Stomach smooth muscle (tissue), 2 donors: ENCODE results near the gene GOLGA5.
A peak's percentile ranks its signal among the peaks of the same experiment; 100 is the strongest.
"Not testable (repeated sequence)": the region's sequence is repeated elsewhere in the genome, so short reads cannot be mapped to it uniquely, and the experiment has no call there.

Experiments
- H3K27ac ChIP-seq: one replicate; pipeline ENCODE4 v1.7.0; 2013; ENCODE audit warnings: mild to moderate bottlenecking, low read length, inconsistent platforms
- H3K27me3 ChIP-seq, 2 donors: one replicate each; pipeline ENCODE4 v1.7.0; 2013; ENCODE audit warnings: low read length in 2 of 2; ENCODE audit not compliant: insufficient read depth in 2 of 2, control insufficient read depth in 1 of 2
- H3K36me3 ChIP-seq, 2 donors: one replicate each; pipeline ENCODE4 v1.7.0; 2013; ENCODE audit warnings: low read length in 2 of 2; ENCODE audit not compliant: control insufficient read depth in 2 of 2, insufficient read depth in 2 of 2
- H3K4me1 ChIP-seq: one replicate; pipeline ENCODE4 v1.7.0; 2013; ENCODE audit warnings: low read length; ENCODE audit not compliant: control insufficient read depth, insufficient read depth
- H3K4me3 ChIP-seq, 2 donors: one replicate each; pipeline ENCODE4 v1.7.0; 2013; ENCODE audit warnings: low read length in 2 of 2
- H3K9ac ChIP-seq, 2 donors: one replicate each; pipeline ENCODE4 v1.7.0; 2013; ENCODE audit warnings: low read length in 2 of 2, mild to moderate bottlenecking in 1 of 2
- H3K9me3 ChIP-seq, 2 donors: one replicate each; pipeline ENCODE4 v1.7.0; 2013; ENCODE audit warnings: low read length in 2 of 2; ENCODE audit not compliant: control insufficient read depth in 2 of 2
- donor health status: healthy.
- donor health status: Pancreatic carcinoma.

GOLGA5 gene

GRCh38 chr14:92778868-92779565, 15.1 kb upstream of the GOLGA5 start:
- not testable (repeated sequence) for H3K4me3 ChIP-seq, H3K27ac ChIP-seq, H3K9ac ChIP-seq, H3K9me3 ChIP-seq, H3K4me1 ChIP-seq, H3K27me3 ChIP-seq, H3K36me3 ChIP-seq

GRCh38 chr14:92780444-92781232, 13.5 kb upstream of the GOLGA5 start:
- H3K27me3 ChIP-seq, result no peaks in the 10 kb centered on the region
- no peak overlapping the region for H3K9ac ChIP-seq
- H3K4me1 ChIP-seq, result no peaks in the 10 kb centered on the region
- H3K36me3 ChIP-seq, result no peaks in the 10 kb centered on the region
- no peak overlapping the region for H3K27ac ChIP-seq
- no peak overlapping the region for H3K4me3 ChIP-seq
- no peaks in the 10 kb centered on the region for H3K9me3 ChIP-seq

GRCh38 chr14:92781350-92781749, 12.8 kb upstream of the GOLGA5 start:
- no peak overlapping the region for H3K4me3 ChIP-seq
- no peak overlapping the region for H3K9ac ChIP-seq
- H3K27me3 ChIP-seq, result no peaks in the 10 kb centered on the region
- H3K27ac ChIP-seq, result no peak overlapping the region
- H3K36me3 ChIP-seq, result no peaks in the 10 kb centered on the region
- H3K4me1 ChIP-seq, result no peaks in the 10 kb centered on the region
- no peaks in the 10 kb centered on the region for H3K9me3 ChIP-seq

DNA sequence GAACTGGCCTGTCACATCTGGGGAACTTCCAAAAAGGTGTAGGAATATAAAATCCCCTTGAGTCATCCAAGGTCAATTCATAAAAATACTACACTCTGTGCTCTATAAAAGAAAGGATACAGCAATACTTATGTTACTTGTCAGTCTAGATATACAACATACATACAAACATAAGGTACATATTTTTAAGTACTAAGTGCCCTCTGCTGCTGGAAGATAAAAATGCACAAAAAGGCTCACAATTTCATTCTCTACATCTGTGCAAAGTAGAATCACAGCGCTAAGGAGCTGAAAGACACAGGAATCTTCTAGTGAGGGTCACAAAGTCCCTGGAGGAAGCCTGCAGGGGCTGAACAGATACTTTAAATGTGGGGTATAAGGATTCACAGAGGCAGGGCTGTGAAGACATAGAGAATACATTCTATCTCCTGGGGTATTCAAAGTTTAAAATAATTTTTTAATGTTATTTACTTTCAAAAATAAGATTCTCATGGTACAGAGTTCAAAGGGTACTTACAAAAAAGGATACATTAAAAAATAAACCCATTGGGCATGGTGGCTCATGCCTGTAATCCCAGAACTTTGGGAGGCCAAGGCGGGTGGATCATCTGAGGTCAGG, 10.2 kb upstream of the GOLGA5 start:
- H3K4me3 ChIP-seq, result no peak overlapping the region
- no peaks in the 10 kb centered on the region for H3K9me3 ChIP-seq
- H3K4me1 ChIP-seq, result no peaks in the 10 kb centered on the region
- no peak overlapping the region for H3K27ac ChIP-seq
- H3K27me3 ChIP-seq, result no peaks in the 10 kb centered on the region
- H3K36me3 ChIP-seq, result no peaks in the 10 kb centered on the region
- H3K9ac ChIP-seq, result no peak overlapping the region

- Histone ChIP-seq H3K27ac (no peak overlapping the region), H3K36me3 (no peaks in the 10 kb centered on the region), H3K9me3 (no peaks in the 10 kb centered on the region), H3K4me3 (no peak overlapping the region), H3K4me1 (no peaks in the 10 kb centered on the region), H3K9ac (no peak overlapping the region), H3K27me3 (no peaks in the 10 kb centered on the region)
Measured at GRCh38 chr14:92785667-92786426, 8.3 kb upstream of the GOLGA5 start.

- no peaks in the 10 kb centered on the region for H3K9me3 ChIP-seq
- H3K36me3 ChIP-seq, result no peaks in the 10 kb centered on the region
- H3K4me1 ChIP-seq, result no peaks in the 10 kb centered on the region
- no peak overlapping the region for H3K4me3 ChIP-seq
- H3K27me3 ChIP-seq, result no peaks in the 10 kb centered on the region
- no peak overlapping the region for H3K9ac ChIP-seq
- no peak overlapping the region for H3K27ac ChIP-seq
Measured at GRCh38 chr14:92786427-92786756, 7.7 kb upstream of the GOLGA5 start.

GRCh38 chr14:92787554-92787953, 6.6 kb upstream of the GOLGA5 start:
- Histone ChIP-seq H3K9ac (no peak overlapping the region), H3K4me1 (no peaks in the 10 kb centered on the region), H3K36me3 (no peaks in the 10 kb centered on the region), H3K27me3 (no peaks in the 10 kb centered on the region), H3K27ac (no peak overlapping the region), H3K9me3 (no peaks in the 10 kb centered on the region), H3K4me3 (no peak overlapping the region)

- no peaks in the 10 kb centered on the region for H3K36me3 ChIP-seq
- H3K27ac ChIP-seq, result no peak overlapping the region
- H3K27me3 ChIP-seq, result no peaks in the 10 kb centered on the region
- H3K4me3 ChIP-seq, result no peak overlapping the region
- no peak overlapping the region for H3K9ac ChIP-seq
- peaks cover under 1% of the 10 kb centered on the region for H3K4me1 ChIP-seq
- H3K9me3 ChIP-seq, result no peaks in the 10 kb centered on the region
Measured at GRCh38 chr14:92789457-92790089, 4.5 kb upstream of the GOLGA5 start.

DNA sequence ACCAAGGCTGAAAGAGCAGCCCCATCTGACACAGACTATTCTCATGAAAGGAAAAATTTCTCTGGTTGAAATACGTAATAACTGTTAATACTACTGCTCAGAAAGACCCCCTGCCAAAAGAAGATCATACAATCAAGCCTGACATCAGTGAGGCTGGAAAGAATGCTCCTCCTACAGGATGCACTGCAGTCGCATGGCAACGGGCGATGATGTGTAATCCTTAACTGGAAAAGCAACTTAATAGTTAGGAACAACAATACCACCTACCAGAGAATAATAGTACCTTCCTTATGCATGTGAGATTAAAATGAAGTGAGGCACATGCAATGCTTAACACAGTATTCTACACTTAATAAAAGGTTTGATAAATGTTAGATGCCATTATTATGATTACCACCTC, 1.2 kb upstream of the GOLGA5 start:
- peaks cover 10% of the 10 kb centered on the region for H3K4me1 ChIP-seq
- H3K9ac ChIP-seq, result no peak overlapping the region
- no peak overlapping the region for H3K4me3 ChIP-seq
- peaks cover 3 to 5% of the 10 kb centered on the region in 2 donors for H3K36me3 ChIP-seq
- H3K9me3 ChIP-seq, result no peaks in the 10 kb centered on the region
- no peak overlapping the region for H3K27ac ChIP-seq
- no peaks in the 10 kb centered on the region for H3K27me3 ChIP-seq

DNA sequence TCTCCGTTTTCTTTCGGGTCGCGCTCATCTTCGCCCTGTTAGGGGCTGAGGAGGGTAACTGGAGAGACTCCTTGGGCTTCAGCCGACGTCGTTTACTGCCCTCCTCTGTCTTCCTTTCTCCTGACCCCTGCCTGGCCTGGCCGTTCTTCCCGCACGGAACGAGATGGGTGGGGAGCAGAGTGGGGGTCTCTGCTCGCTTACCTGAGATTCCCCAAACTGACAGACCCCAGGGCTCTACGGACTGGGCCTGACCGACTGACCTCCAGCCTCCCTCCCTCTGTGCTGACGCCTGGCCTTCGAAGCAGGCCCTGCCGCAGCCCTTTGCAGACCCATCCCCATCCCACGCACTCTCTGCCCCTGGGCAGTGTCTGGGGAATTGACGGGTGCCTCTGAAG, 439 bp downstream of the GOLGA5 start:
- peaks cover 11 to 12% of the 10 kb centered on the region in 2 donors for H3K36me3 ChIP-seq
- H3K27ac ChIP-seq, result peak overlapping the region; percentile 69
- peak overlapping the region; percentile 98 to 99 for H3K4me3 ChIP-seq
- peaks cover 10% of the 10 kb centered on the region for H3K4me1 ChIP-seq
- peak overlapping the region; percentile 97 for H3K9ac ChIP-seq
- H3K9me3 ChIP-seq, result no peaks in the 10 kb centered on the region
- H3K27me3 ChIP-seq, result no peaks in the 10 kb centered on the region
